CD4-positive, alpha-beta memory T cell (primary cell): ENCODE data around the gene CRP. TPM values are rescaled to one million over a fixed set of nuclear protein-coding genes. Genes with fewer than 3 reads are reported as not detected.
"Not testable (repeated sequence)": the region's sequence is repeated elsewhere in the genome, so short reads cannot be mapped to it uniquely, and the experiment has no call there.

Experiments used
- CTCF ChIA-PET: fragments of 350-600 bp; sonication (Branson Sonifier 250); formaldehyde crosslinking; loops from one replicate; lab custom pipeline; 2021; ENCODE audit warnings: inconsistent platforms; ENCODE audit not compliant: partially characterized antibody; lab: Charles Lee
- POLR2A ChIA-PET: fragments of 350-600 bp; sonication (Branson Sonifier 250); formaldehyde crosslinking; loops from one replicate; lab custom pipeline; 2021; ENCODE audit not compliant: partially characterized antibody; lab: Charles Lee
- DNase-seq, 5 donors: peaks; one replicate each; pipeline versions ENCODE4 v3.0.0 to v3.0.0-alpha.2; 2020 to 2022; ENCODE audit warnings: mixed read lengths in 1 of 5
- H3K27ac ChIP-seq: one replicate; pipeline ENCODE4 v1.7.0; 2013; ENCODE audit warnings: low read depth, low read length
- H3K27me3 ChIP-seq: 2 replicates; pipeline ENCODE4 v1.7.0; 2013; ENCODE audit warnings: mild to moderate bottlenecking, low read length, moderate library complexity; ENCODE audit not compliant: insufficient read depth
- H3K36me3 ChIP-seq: 2 replicates; pipeline ENCODE4 v1.7.0; 2013; ENCODE audit warnings: mild to moderate bottlenecking, low read length, moderate library complexity; ENCODE audit not compliant: insufficient read depth
- H3K4me1 ChIP-seq: 2 replicates; pipeline ENCODE4 v1.7.0; 2013; ENCODE audit warnings: mild to moderate bottlenecking, low read length, moderate library complexity; ENCODE audit not compliant: insufficient read depth
- H3K4me3 ChIP-seq, 2 donors: one replicate each; pipeline ENCODE4 v1.7.0; 2013; ENCODE audit warnings: low read length in 2 of 2, mild to moderate bottlenecking in 1 of 2
- H3K9me3 ChIP-seq, 2 donors: one replicate each; pipeline ENCODE4 v1.7.0; 2013; ENCODE audit warnings: low read length in 2 of 2, control low read depth in 1 of 2; ENCODE audit not compliant: control insufficient read depth in 1 of 2
- H3K27ac Mint-ChIP-seq, 7 donors: one replicate each; pipeline ENCODE4 v1.8.0; 2020 to 2021; ENCODE audit warnings: mixed read lengths in 7 of 7, mild to moderate bottlenecking in 6 of 7, inconsistent platforms in 3 of 7, moderate library complexity in 3 of 7
- H3K27me3 Mint-ChIP-seq, 2 donors: one replicate each; pipeline ENCODE4 v1.8.0; 2020 to 2021; ENCODE audit warnings: mixed read lengths in 2 of 2
- H3K36me3 Mint-ChIP-seq, 2 donors: one replicate each; pipeline ENCODE4 v1.8.0; 2020 to 2021; ENCODE audit warnings: mixed read lengths in 2 of 2, inconsistent platforms in 1 of 2, mild to moderate bottlenecking in 1 of 2
- H3K4me1 Mint-ChIP-seq, 4 donors: one replicate each; pipeline ENCODE4 v1.8.0; 2020 to 2021; ENCODE audit warnings: mixed read lengths in 4 of 4, mild to moderate bottlenecking in 1 of 4
- H3K4me3 Mint-ChIP-seq, 8 donors: one replicate each; pipeline ENCODE4 v1.8.0; 2020 to 2021; ENCODE audit warnings: mixed read lengths in 8 of 8, mild to moderate bottlenecking in 7 of 8, moderate library complexity in 6 of 8, inconsistent platforms in 3 of 8
- H3K9me3 Mint-ChIP-seq, 8 donors: one replicate each; pipeline ENCODE4 v1.8.0; 2020 to 2021; ENCODE audit warnings: mixed read lengths in 8 of 8, mild to moderate bottlenecking in 5 of 8, inconsistent platforms in 3 of 8, moderate library complexity in 1 of 8
- intact Hi-C: fragments of 100-400 bp; cut with micrococcal nuclease; formaldehyde crosslinking; loops from one replicate; pipeline ENCODE4 v1.15.1; 2023
- polyA plus RNA-seq, 2 donors: library from polyadenylated mRNA; unstranded; fragments of 300-500 nt; fragmentation: Illumina TruSeq; gene quantifications; one replicate each; pipeline ENCODE4 v1.2.3, GENCODE V29; 2021
- total RNA-seq, 2 experiments: library from RNA; stranded (reverse); gene quantifications; one replicate each; pipeline ENCODE4 v1.2.3, GENCODE V29; 2021

The CRP gene
- total and polyA plus RNA-seq, 4 experiments from 2014 or later = not detected

DNA sequence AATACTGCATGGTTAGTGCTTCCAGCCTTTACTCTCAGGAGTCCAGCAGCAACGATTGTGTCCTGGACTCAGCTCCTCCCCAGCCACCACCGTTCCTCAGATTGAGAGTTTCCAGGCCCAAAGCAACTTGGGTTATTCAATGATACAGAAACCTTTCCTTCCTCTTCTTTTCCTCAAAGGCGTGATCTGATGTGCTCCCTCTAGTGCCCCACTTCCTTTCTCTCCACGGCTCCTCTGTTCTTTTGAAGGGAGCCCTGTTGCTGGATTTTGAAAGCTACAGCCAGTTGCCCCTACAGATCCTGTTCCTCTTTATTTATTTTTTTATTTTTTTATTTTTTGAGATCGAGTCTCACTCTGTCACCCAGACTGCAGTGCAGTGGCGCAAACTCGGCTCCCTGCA lies 14.1 kb downstream of the CRP start:
- no peaks in the 10 kb centered on the region for H3K4me1 ChIP-seq
- no peaks in the 10 kb centered on the region for H3K27me3 ChIP-seq
- Mint-ChIP-seq H3K36me3 (no peaks in the 10 kb centered on the region), H3K27me3 (peaks cover 3 to 10% of the 10 kb centered on the region in 2 donors), H3K4me1 (no peaks in the 10 kb centered on the region), H3K9me3 (no peaks in the 10 kb centered on the region), H3K27ac (no peak overlapping the region), H3K4me3 (no peak overlapping the region)
- no peaks in the 10 kb centered on the region for H3K36me3 ChIP-seq
- intact Hi-C loops = no loop called here
- ChIA-PET CTCF (no interaction called here), POLR2A (no interaction called here)
- H3K27ac ChIP-seq = no peak overlapping the region
- DNase-seq = no peak
- no peaks in the 10 kb centered on the region for H3K9me3 ChIP-seq
- H3K4me3 ChIP-seq = no peak overlapping the region

DNA sequence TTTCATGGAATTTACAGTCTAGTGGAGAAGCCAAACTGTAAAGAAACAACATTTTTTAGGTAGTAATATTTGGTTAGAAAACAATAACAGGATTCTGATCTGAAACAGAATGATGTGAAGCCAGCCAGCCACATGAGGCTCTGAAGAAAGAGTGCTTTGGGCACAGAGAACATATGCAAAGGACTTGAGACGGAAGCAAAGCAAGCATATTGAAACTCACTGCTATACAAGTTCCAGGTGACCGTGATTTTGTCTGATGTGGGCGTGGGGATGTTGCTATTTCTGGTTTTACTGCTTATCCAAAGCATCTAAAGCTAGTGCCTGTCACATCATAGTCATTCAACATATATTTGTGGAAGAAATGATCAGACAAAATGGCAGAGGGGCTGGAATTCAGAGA lies 14.7 kb downstream of the CRP start:
- no peak overlapping the region for H3K4me3 Mint-ChIP-seq
- ChIA-PET POLR2A (no interaction called here), CTCF (no interaction called here)
- intact Hi-C loops = no loop called here
- Histone ChIP-seq H3K36me3 (no peaks in the 10 kb centered on the region), H3K27ac (no peak overlapping the region), H3K4me1 (no peaks in the 10 kb centered on the region), H3K27me3 (no peaks in the 10 kb centered on the region), H3K9me3 (no peaks in the 10 kb centered on the region), H3K4me3 (no peak overlapping the region)
- H3K36me3 Mint-ChIP-seq = no peaks in the 10 kb centered on the region
- H3K9me3 Mint-ChIP-seq = no peaks in the 10 kb centered on the region
- DNase-seq = no peak
- H3K4me1 Mint-ChIP-seq = no peaks in the 10 kb centered on the region
- no peak overlapping the region for H3K27ac Mint-ChIP-seq
- peaks cover 4 to 11% of the 10 kb centered on the region in 2 donors for H3K27me3 Mint-ChIP-seq

DNA sequence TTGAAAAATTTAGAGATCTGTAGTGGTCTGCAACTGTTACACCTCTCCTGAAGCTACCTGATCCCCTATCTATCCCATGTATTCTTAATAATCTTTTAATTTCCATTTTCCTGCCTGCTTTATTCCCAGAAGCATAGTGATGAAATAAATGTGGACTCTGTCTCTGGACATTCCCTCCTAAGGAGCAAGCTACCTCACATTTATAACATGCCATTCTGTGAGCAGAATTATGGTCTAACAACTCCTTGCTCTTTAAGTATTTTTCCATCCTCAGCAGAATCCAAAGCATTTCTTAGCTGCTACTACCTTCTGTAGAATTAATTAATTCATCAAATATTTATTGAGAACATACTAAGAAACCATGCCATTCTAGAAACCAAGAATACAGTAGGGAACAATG lies 15.1 kb downstream of the CRP start:
- no peak overlapping the region for H3K4me3 Mint-ChIP-seq
- no peaks in the 10 kb centered on the region for H3K36me3 ChIP-seq
- H3K4me3 ChIP-seq = no peak overlapping the region
- intact Hi-C loops = no loop called here
- no peaks in the 10 kb centered on the region for H3K4me1 ChIP-seq
- H3K27ac Mint-ChIP-seq = no peak overlapping the region
- POLR2A ChIA-PET = no interaction called here
- H3K36me3 Mint-ChIP-seq = no peaks in the 10 kb centered on the region
- H3K27me3 Mint-ChIP-seq = peaks cover 4 to 13% of the 10 kb centered on the region in 2 donors
- CTCF ChIA-PET = no interaction called here
- H3K27ac ChIP-seq = no peak overlapping the region
- no peaks in the 10 kb centered on the region for H3K27me3 ChIP-seq
- no peaks in the 10 kb centered on the region for H3K4me1 Mint-ChIP-seq
- H3K9me3 ChIP-seq = no peaks in the 10 kb centered on the region
- DNase-seq = no peak
- H3K9me3 Mint-ChIP-seq = no peaks in the 10 kb centered on the region

DNA sequence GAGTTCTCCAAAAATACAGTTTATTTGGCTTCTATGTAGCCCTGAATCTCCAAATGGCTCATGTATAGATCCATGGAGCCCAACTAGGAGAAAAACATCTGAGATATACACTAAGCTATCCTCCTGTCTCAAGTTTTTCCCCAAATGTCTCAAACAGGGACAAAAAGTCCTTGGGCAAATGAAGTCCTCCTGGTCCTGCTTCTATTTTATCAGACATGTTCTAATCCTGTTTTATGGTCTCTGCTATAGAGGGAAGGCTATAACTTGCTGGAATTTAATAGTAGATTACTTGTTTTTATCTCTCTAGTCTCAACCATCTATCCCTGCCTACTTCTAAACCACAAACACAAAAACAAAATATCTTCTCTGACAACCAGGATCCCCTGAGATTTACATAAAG lies 26.9 kb downstream of the CRP start:
- no peaks in the 10 kb centered on the region for H3K4me1 Mint-ChIP-seq
- no peaks in the 10 kb centered on the region for H3K9me3 ChIP-seq
- H3K36me3 Mint-ChIP-seq = no peaks in the 10 kb centered on the region
- no peak overlapping the region for H3K4me3 Mint-ChIP-seq
- ChIA-PET POLR2A (no interaction called here), CTCF (no interaction called here)
- no peaks in the 10 kb centered on the region for H3K4me1 ChIP-seq
- intact Hi-C loops = no loop called here
- no peak overlapping the region for H3K27ac ChIP-seq
- no peak for DNase-seq
- H3K27me3 Mint-ChIP-seq = peaks cover 16 to 23% of the 10 kb centered on the region in 2 donors
- H3K4me3 ChIP-seq = no peak overlapping the region
- H3K27me3 ChIP-seq = no peaks in the 10 kb centered on the region
- no peaks in the 10 kb centered on the region for H3K9me3 Mint-ChIP-seq
- no peak overlapping the region for H3K27ac Mint-ChIP-seq
- no peaks in the 10 kb centered on the region for H3K36me3 ChIP-seq

DNA sequence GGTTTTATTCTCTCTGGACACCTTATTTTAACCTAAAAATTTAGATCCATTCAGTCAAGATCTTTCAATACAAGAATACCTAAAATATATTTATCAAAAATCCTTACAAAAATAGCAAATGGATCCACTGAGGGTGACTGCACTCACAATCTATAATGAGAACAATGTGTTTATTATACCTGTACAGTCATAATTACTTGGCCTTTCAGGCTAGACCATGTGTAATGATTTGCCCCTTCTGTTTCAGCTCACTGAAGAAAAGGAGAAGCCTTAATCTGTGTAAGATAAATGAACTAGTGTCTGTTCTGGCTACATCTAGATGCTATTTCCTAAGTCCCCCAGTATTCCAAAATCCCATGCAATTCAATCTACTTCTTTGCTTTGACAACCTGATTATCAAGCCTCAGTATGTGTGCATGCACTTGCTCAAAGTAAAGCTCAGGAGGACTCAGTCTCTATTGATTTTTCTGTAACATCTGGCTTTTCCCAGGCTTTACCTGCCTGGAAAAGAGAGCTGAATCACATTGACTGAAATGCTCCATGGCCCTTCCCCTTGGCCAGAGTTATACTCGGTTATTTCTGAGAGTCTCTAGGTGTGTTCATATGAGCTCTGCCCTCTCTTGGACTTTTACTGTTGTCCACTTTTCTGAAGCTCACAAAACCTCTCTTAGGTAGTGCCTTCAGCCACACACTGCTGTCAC lies 27.6 kb downstream of the CRP start:
- Mint-ChIP-seq H3K4me1 (no peaks in the 10 kb centered on the region), H3K27ac (no peak overlapping the region), H3K4me3 (no peak overlapping the region), H3K36me3 (no peaks in the 10 kb centered on the region), H3K27me3 (peaks cover 12 to 20% of the 10 kb centered on the region in 2 donors), H3K9me3 (no peaks in the 10 kb centered on the region)
- Histone ChIP-seq H3K4me3 (no peak overlapping the region), H3K27me3 (no peaks in the 10 kb centered on the region), H3K36me3 (no peaks in the 10 kb centered on the region), H3K4me1 (no peaks in the 10 kb centered on the region), H3K9me3 (no peaks in the 10 kb centered on the region), H3K27ac (no peak overlapping the region)
- POLR2A ChIA-PET = no interaction called here
- intact Hi-C loops = no loop called here
- CTCF ChIA-PET = no interaction called here
- no peak for DNase-seq

DNA sequence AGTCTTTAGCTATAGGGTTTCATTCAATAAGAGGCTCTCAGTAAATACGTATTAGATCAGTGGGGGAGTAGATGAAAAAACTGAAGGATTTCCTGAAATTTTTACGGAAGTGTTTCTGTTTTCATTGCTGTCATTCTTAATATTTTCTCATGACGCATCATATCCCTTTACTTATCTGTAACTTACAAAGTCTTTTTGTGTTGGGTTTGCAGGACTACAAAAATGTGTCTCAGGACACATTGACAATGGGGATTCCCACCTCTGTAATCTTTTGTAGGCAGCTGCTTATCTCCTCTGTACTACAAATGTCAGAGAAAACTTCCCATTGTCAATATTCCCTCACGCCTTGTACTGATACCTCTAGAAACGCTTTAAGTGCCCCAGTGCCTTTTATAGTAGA lies 35.5 kb downstream of the CRP start:
- CTCF ChIA-PET = no interaction called here
- Histone ChIP-seq H3K4me1 (no peaks in the 10 kb centered on the region), H3K4me3 (no peak overlapping the region), H3K36me3 (no peaks in the 10 kb centered on the region), H3K9me3 (no peaks in the 10 kb centered on the region), H3K27me3 (no peaks in the 10 kb centered on the region), H3K27ac (no peak overlapping the region)
- Mint-ChIP-seq H3K27ac (no peak overlapping the region), H3K27me3 (peaks cover 6 to 12% of the 10 kb centered on the region in 2 donors), H3K9me3 (no peaks in the 10 kb centered on the region), H3K36me3 (no peaks in the 10 kb centered on the region), H3K4me1 (no peaks in the 10 kb centered on the region), H3K4me3 (no peak overlapping the region)
- DNase-seq = no peak
- POLR2A ChIA-PET = no interaction called here
- intact Hi-C loops = no loop called here

DNA sequence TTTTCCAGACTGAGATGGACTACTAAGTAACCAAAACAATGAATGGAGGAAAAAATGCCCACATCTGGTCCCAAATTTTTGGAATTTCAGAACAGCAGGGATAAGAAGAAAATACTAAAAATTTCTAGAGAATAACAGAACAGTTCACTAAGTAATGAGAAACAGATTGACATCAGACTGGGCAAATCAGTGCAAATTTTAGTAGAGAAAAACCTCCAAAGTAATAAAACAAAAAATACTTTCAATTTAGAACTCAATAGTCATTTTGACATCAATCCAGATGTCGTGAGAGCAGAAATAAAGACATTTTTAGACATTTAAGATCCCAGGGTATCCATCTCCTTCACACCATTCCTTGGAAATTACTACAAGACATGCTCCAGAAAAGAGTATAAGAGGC lies 39.3 kb downstream of the CRP start:
- peaks cover 0 to 1% (median 0%) of the 10 kb centered on the region in 8 donors for H3K9me3 Mint-ChIP-seq
- Histone ChIP-seq H3K4me3 (no peak overlapping the region), H3K27me3 (no peaks in the 10 kb centered on the region), H3K27ac (no peak overlapping the region), H3K36me3 (no peaks in the 10 kb centered on the region), H3K4me1 (no peaks in the 10 kb centered on the region), H3K9me3 (no peaks in the 10 kb centered on the region)
- H3K27me3 Mint-ChIP-seq = peaks cover 6 to 15% of the 10 kb centered on the region in 2 donors
- DNase-seq = no peak
- H3K36me3 Mint-ChIP-seq = no peaks in the 10 kb centered on the region
- H3K4me1 Mint-ChIP-seq = no peaks in the 10 kb centered on the region
- no peak overlapping the region for H3K4me3 Mint-ChIP-seq
- intact Hi-C loops = no loop called here
- CTCF ChIA-PET = no interaction called here
- POLR2A ChIA-PET = no interaction called here
- no peak overlapping the region for H3K27ac Mint-ChIP-seq

DNA sequence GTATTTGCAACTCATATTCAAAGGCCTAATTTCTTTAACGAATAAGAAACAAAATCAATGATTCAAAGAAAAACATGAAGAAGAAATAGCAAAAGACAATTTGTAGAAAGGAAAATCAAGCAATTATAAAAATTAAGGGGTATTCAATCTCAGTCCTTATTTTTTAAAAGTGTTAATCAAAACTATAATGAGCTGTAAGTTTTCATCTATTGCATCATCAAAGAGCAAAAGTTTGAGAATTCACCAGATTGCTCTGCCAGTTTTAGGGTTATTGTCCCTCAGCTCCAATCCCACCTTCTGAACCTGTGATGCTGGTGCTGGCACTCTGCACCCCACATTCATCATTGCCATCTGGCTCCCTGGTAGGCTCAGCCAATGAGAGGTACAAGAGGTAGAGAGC lies 42.0 kb downstream of the CRP start:
- H3K4me1 Mint-ChIP-seq, H3K4me3 ChIP-seq, DNase-seq, H3K9me3 Mint-ChIP-seq, H3K4me3 Mint-ChIP-seq, H3K27me3 ChIP-seq, H3K9me3 ChIP-seq, H3K4me1 ChIP-seq, H3K27ac ChIP-seq, POLR2A ChIA-PET, H3K36me3 ChIP-seq, intact Hi-C loops, CTCF ChIA-PET, H3K36me3 Mint-ChIP-seq, H3K27ac Mint-ChIP-seq: not testable (repeated sequence)
- peaks cover 11 to 15% of the 10 kb centered on the region in 2 donors for H3K27me3 Mint-ChIP-seq
